ENCODE data around the gene DUS4L.
A peak's percentile ranks its signal among the peaks of the same experiment; 100 is the strongest.
"Not testable (repeated sequence)": the region's sequence is repeated elsewhere in the genome, so short reads cannot be mapped to it uniquely, and the experiment has no call there.

The DUS4L gene

GRCh38 chr7:107563775-107564552, at the start of gene DUS4L, which contains the start of gene COG5:
TSS of gene DUS4L (plus strand) at chr7:107563971. CDS start at chr7:107567071, 3,100 bp downstream.
TSS of gene COG5 (minus strand) at chr7:107563920. CDS start at chr7:107563896, 24 bp downstream.
- peak; percentile 94 for DNase-seq (ENCODE audit: low spot score)

GRCh38 chr7:107526672-107527071, 37.1 kb upstream of the DUS4L start:
- DNase-seq (ENCODE audit: low spot score) = no peak

- DNase-seq (ENCODE audit: low spot score) = no peak
Measured at GRCh38 chr7:107527196-107527595, 36.6 kb upstream of the DUS4L start.

GRCh38 chr7:107528461-107528860, 35.3 kb upstream of the DUS4L start:
- peak; percentile 46 for DNase-seq (ENCODE audit: low spot score)

GRCh38 chr7:107530751-107531150, 33.0 kb upstream of the DUS4L start:
- DNase-seq (ENCODE audit: low spot score) = no peak

GRCh38 chr7:107534139-107534538, 29.6 kb upstream of the DUS4L start:
- DNase-seq (ENCODE audit: low spot score) = no peak

- not testable (repeated sequence) for DNase-seq (ENCODE audit: low spot score)
Measured at GRCh38 chr7:107537228-107537627, 26.5 kb upstream of the DUS4L start.

- no peak for DNase-seq (ENCODE audit: low spot score)
Measured at GRCh38 chr7:107538001-107538400, 25.8 kb upstream of the DUS4L start.

GRCh38 chr7:107543338-107543993, 20.3 kb upstream of the DUS4L start:
- no peak for DNase-seq (ENCODE audit: low spot score)

GRCh38 chr7:107544848-107545591, 18.8 kb upstream of the DUS4L start:
- no peak for DNase-seq (ENCODE audit: low spot score)

GRCh38 chr7:107551936-107552335, 11.8 kb upstream of the DUS4L start:
- DNase-seq (ENCODE audit: low spot score) = no peak

GRCh38 chr7:107555893-107556292, 7.9 kb upstream of the DUS4L start:
- no peak for DNase-seq (ENCODE audit: low spot score)

GRCh38 chr7:107559864-107560263, 3.9 kb upstream of the DUS4L start:
- peak; percentile 52 for DNase-seq (ENCODE audit: low spot score)

- DNase-seq (ENCODE audit: low spot score) = no peak
Measured at GRCh38 chr7:107560898-107561516, 2.8 kb upstream of the DUS4L start.

- peak; percentile 70 for DNase-seq (ENCODE audit: low spot score)
Measured at GRCh38 chr7:107563081-107563774, 543 bp upstream of the DUS4L start.

GRCh38 chr7:107564553-107565298, 955 bp downstream of the DUS4L start:
- DNase-seq (ENCODE audit: low spot score) = peak; percentile 70

GRCh38 chr7:107570298-107570697, 6.5 kb downstream of the DUS4L start:
- no peak for DNase-seq (ENCODE audit: low spot score)

- no peak for DNase-seq (ENCODE audit: low spot score)
Measured at GRCh38 chr7:107573537-107573936, 9.8 kb downstream of the DUS4L start.

- peak; percentile 78 for DNase-seq (ENCODE audit: low spot score)
Measured at GRCh38 chr7:107579554-107579884, 15.7 kb downstream of the DUS4L start.

GRCh38 chr7:107579885-107580715, 16.3 kb downstream of the DUS4L start, which contains the start of gene BCAP29:
TSS of gene BCAP29 (plus strand) at chr7:107580246. CDS start at chr7:107580773, 527 bp downstream.
- DNase-seq (ENCODE audit: low spot score) = peak; percentile 95

Data from SW480 (cell line).